Endothelial cell (in vitro differentiated cells): ENCODE results near the gene SHC4. TPM values are rescaled to one million over a fixed set of nuclear protein-coding genes. Genes with fewer than 3 reads are reported as not detected.

Experiments used
- DNase-seq: peaks from one replicate; pipeline ENCODE4 v3.0.0; 2021; ENCODE audit warnings: low spot score
- H3K27ac Mint-ChIP-seq: one replicate; pipeline ENCODE4 v1.8.0; 2021; ENCODE audit warnings: mixed read lengths, inconsistent platforms; ENCODE audit not compliant: unreplicated experiment
- H3K27me3 Mint-ChIP-seq: one replicate; pipeline ENCODE4 v1.8.0; 2021; ENCODE audit warnings: mild to moderate bottlenecking, moderate library complexity, mixed read lengths, inconsistent platforms; ENCODE audit not compliant: unreplicated experiment
- H3K36me3 Mint-ChIP-seq: one replicate; pipeline ENCODE4 v1.8.0; 2021; ENCODE audit warnings: mild to moderate bottlenecking, low read depth, mixed read lengths, inconsistent platforms; ENCODE audit not compliant: unreplicated experiment
- H3K4me1 Mint-ChIP-seq: one replicate; pipeline ENCODE4 v1.8.0; 2021; ENCODE audit warnings: mild to moderate bottlenecking, mixed read lengths, inconsistent platforms; ENCODE audit not compliant: unreplicated experiment
- H3K4me3 Mint-ChIP-seq: one replicate; pipeline ENCODE4 v1.8.0; 2021; ENCODE audit warnings: mild to moderate bottlenecking, mixed read lengths, inconsistent platforms; ENCODE audit not compliant: unreplicated experiment
- H3K9me3 Mint-ChIP-seq: one replicate; pipeline ENCODE4 v1.8.0; 2021; ENCODE audit warnings: mixed read lengths, inconsistent platforms; ENCODE audit not compliant: unreplicated experiment
- CTCF ChIP-seq: fragments of 200-600 bp; sonication (generic); IDR thresholded peaks from one replicate; pipeline ENCODE4 v1.5.0; 2021; ENCODE audit warnings: antibody characterized with exemption; ENCODE audit not compliant: unreplicated experiment
- total RNA-seq: library from RNA; stranded (reverse); fragmentation: NEBNext Ultra II Directional; extraction: Animal tissue kit (Norgen Biotek cat#: 25700); gene quantifications from one replicate; pipeline ENCODE4 v1.2.1, GENCODE V29; 2021; ENCODE audit not compliant: unreplicated experiment

Gene SHC4
- total RNA-seq, 1 donor from 2014 or later: 6.8 TPM

GRCh38 chr15:48800811-48801455, 162.8 kb downstream of the SHC4 start:
- Mint-ChIP-seq H3K4me3 (no peak overlapping the region), H3K36me3 (no peaks in the 10 kb centered on the region), H3K27ac (no peak overlapping the region), H3K4me1 (no peaks in the 10 kb centered on the region), H3K27me3 (no peaks in the 10 kb centered on the region), H3K9me3 (no peaks in the 10 kb centered on the region)
- DNase-seq: no peak
- peak; percentile 57 for TF ChIP-seq CTCF

GRCh38 chr15:48800245-48800644, 163.5 kb downstream of the SHC4 start:
- H3K27me3 Mint-ChIP-seq: no peaks in the 10 kb centered on the region
- H3K4me1 Mint-ChIP-seq: no peaks in the 10 kb centered on the region
- TF ChIP-seq CTCF: no peak
- H3K36me3 Mint-ChIP-seq: no peaks in the 10 kb centered on the region
- no peak for DNase-seq
- no peak overlapping the region for H3K27ac Mint-ChIP-seq
- H3K4me3 Mint-ChIP-seq: no peak overlapping the region
- no peaks in the 10 kb centered on the region for H3K9me3 Mint-ChIP-seq

- Mint-ChIP-seq H3K36me3 (no peaks in the 10 kb centered on the region), H3K4me3 (no peak overlapping the region), H3K9me3 (no peaks in the 10 kb centered on the region), H3K27ac (no peak overlapping the region), H3K4me1 (peaks cover 6% of the 10 kb centered on the region), H3K27me3 (no peaks in the 10 kb centered on the region)
- no peak for DNase-seq
- TF ChIP-seq CTCF: no peak
These were observed 165.4 kb downstream of the SHC4 start for GRCh38 chr15:48798319-48798718.

GRCh38 chr15:48796930-48797329, 166.8 kb downstream of the SHC4 start:
- no peak overlapping the region for H3K27ac Mint-ChIP-seq
- no peak overlapping the region for H3K4me3 Mint-ChIP-seq
- no peaks in the 10 kb centered on the region for H3K27me3 Mint-ChIP-seq
- no peaks in the 10 kb centered on the region for H3K36me3 Mint-ChIP-seq
- peaks cover 6% of the 10 kb centered on the region for H3K4me1 Mint-ChIP-seq
- no peak for DNase-seq
- TF ChIP-seq CTCF: no peak
- no peaks in the 10 kb centered on the region for H3K9me3 Mint-ChIP-seq

GRCh38 chr15:48796521-48796920, 167.2 kb downstream of the SHC4 start:
- Mint-ChIP-seq H3K9me3 (no peaks in the 10 kb centered on the region), H3K27me3 (no peaks in the 10 kb centered on the region), H3K27ac (no peak overlapping the region), H3K4me1 (peaks cover 6% of the 10 kb centered on the region), H3K4me3 (no peak overlapping the region), H3K36me3 (no peaks in the 10 kb centered on the region)
- no peak for TF ChIP-seq CTCF
- no peak for DNase-seq
